Smooth muscle cell (in vitro differentiated cells): Measurements from ENCODE around the gene GDF9. TPM values are rescaled to one million over a fixed set of nuclear protein-coding genes. Genes with fewer than 3 reads are reported as not detected.

Source experiments
- DNase-seq: peaks from one replicate; lab custom pipeline; 2025; ENCODE audit not compliant: unreplicated experiment; lab: John Stamatoyannopoulos, UW
- H2AFZ ChIP-seq: fragments of 200-600 bp; sonication (generic); 2 replicates; pipeline ENCODE4 v1.6.0; 2016; ENCODE audit warnings: antibody characterized with exemption, low read depth, mild to moderate bottlenecking
- H3F3A ChIP-seq: fragments of 200-600 bp; sonication (generic); 2 replicates; pipeline ENCODE4 v1.6.0; 2017; ENCODE audit warnings: antibody characterized with exemption, low read depth
- H3K27ac ChIP-seq: fragments of 200-600 bp; sonication (generic); 2 replicates; pipeline ENCODE4 v1.5.1; 2016; ENCODE audit warnings: low read depth, mild to moderate bottlenecking
- H3K27me3 ChIP-seq: fragments of 200-600 bp; sonication (generic); 2 replicates; pipeline ENCODE4 v1.6.1; 2016; ENCODE audit warnings: low read depth, mild to moderate bottlenecking
- H3K36me3 ChIP-seq: fragments of 200-600 bp; sonication (generic); 2 replicates; pipeline ENCODE4 v1.5.1; 2016; ENCODE audit warnings: low read depth
- H3K4me1 ChIP-seq: fragments of 200-600 bp; sonication (generic); 2 replicates; pipeline ENCODE4 v1.5.1; 2016; ENCODE audit warnings: low read depth
- H3K4me2 ChIP-seq: fragments of 200-600 bp; sonication (generic); 2 replicates; pipeline ENCODE4 v1.6.0; 2016; ENCODE audit warnings: mild to moderate bottlenecking
- H3K4me3 ChIP-seq: fragments of 200-600 bp; sonication (generic); 2 replicates; pipeline ENCODE4 v1.5.1; 2016; ENCODE audit warnings: mild to moderate bottlenecking
- H3K79me2 ChIP-seq: fragments of 200-600 bp; sonication (generic); 2 replicates; pipeline ENCODE4 v1.6.0; 2016; ENCODE audit warnings: low read depth, mild to moderate bottlenecking
- H3K9ac ChIP-seq: fragments of 200-600 bp; sonication (generic); 2 replicates; pipeline ENCODE4 v1.6.0; 2016; ENCODE audit warnings: low read depth
- H3K9me3 ChIP-seq: fragments of 200-600 bp; sonication (generic); replicated peaks from 2 replicates; pipeline ENCODE4 v1.5.1; 2016; ENCODE audit warnings: low read depth
- H4K20me1 ChIP-seq: fragments of 200-600 bp; sonication (generic); 2 replicates; pipeline ENCODE4 v1.6.0; 2016; ENCODE audit warnings: low read depth
- WGBS: methylation state at CpG from one replicate; pipeline ENCODE4 v1.1.7; 2016; ENCODE audit warnings: low lambda C conversion rate; 5-methylcytosine and 5-hydroxymethylcytosine counted together
- polyA plus RNA-seq: library from polyadenylated mRNA; unstranded; fragments of >200 nt; fragmentation: Nextera tagmentation; extraction: Ambion mirVana; gene quantifications from 2 replicates; pipeline ENCODE4 v1.2.1, GENCODE V29; 2016
- total RNA-seq: library from RNA; depleted of rRNA; stranded (reverse); fragments of >200 nt; gene quantifications from 2 replicates; pipeline ENCODE4 v1.2.3, GENCODE V29; 2014
- TF ChIP-seq, protein P1 (sequence below): fragments of 200-600 bp; sonication (generic); IDR thresholded peaks from 2 replicates; pipeline ENCODE4 v1.5.1; 2017; ENCODE audit warnings: borderline replicate concordance, mild to moderate bottlenecking, antibody characterized with exemption; ENCODE audit not compliant: insufficient read depth, poor library complexity, severe bottlenecking

Gene GDF9, protein sequence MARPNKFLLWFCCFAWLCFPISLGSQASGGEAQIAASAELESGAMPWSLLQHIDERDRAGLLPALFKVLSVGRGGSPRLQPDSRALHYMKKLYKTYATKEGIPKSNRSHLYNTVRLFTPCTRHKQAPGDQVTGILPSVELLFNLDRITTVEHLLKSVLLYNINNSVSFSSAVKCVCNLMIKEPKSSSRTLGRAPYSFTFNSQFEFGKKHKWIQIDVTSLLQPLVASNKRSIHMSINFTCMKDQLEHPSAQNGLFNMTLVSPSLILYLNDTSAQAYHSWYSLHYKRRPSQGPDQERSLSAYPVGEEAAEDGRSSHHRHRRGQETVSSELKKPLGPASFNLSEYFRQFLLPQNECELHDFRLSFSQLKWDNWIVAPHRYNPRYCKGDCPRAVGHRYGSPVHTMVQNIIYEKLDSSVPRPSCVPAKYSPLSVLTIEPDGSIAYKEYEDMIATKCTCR
- total RNA-seq (1.9 and 2.3 TPM in 2 replicates), polyA plus RNA-seq (0.46 and 0.66 TPM in 2 replicates)

GRCh38 chr5:132866342-132867045 is at the start of gene GDF9, which contains the start of gene UQCRQ:
Gene GDF9, minus strand, starts transcription at chr5:132866469. Its CDS starts 1,936 bp downstream, at chr5:132864533.
Gene UQCRQ, plus strand, starts transcription at chr5:132866642. Its CDS starts 240 bp downstream, at chr5:132866882.
- TF ChIP-seq, protein P1, sequence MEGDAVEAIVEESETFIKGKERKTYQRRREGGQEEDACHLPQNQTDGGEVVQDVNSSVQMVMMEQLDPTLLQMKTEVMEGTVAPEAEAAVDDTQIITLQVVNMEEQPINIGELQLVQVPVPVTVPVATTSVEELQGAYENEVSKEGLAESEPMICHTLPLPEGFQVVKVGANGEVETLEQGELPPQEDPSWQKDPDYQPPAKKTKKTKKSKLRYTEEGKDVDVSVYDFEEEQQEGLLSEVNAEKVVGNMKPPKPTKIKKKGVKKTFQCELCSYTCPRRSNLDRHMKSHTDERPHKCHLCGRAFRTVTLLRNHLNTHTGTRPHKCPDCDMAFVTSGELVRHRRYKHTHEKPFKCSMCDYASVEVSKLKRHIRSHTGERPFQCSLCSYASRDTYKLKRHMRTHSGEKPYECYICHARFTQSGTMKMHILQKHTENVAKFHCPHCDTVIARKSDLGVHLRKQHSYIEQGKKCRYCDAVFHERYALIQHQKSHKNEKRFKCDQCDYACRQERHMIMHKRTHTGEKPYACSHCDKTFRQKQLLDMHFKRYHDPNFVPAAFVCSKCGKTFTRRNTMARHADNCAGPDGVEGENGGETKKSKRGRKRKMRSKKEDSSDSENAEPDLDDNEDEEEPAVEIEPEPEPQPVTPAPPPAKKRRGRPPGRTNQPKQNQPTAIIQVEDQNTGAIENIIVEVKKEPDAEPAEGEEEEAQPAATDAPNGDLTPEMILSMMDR = no peak
- peak; percentile 76 for DNase-seq
- H3K27me3 ChIP-seq = no peaks in the 10 kb centered on the region
- 1% methylated on average over 52 of the region's 55 CpGs for WGBS
- peak within 1 kb of the TSS; percentile 94 for H3K9ac ChIP-seq
- H4K20me1 ChIP-seq = peaks cover 5% of the 10 kb centered on the region
- peaks cover 22% of the 10 kb centered on the region for H3F3A ChIP-seq
- peaks cover 12% of the 10 kb centered on the region for H3K4me1 ChIP-seq
- H3K4me3 ChIP-seq = peak within 1 kb of the TSS; percentile 70
- no peaks in the 10 kb centered on the region for H3K9me3 ChIP-seq
- peak within 1 kb of the TSS; percentile 49 for H2AFZ ChIP-seq
- H3K36me3 ChIP-seq = no peaks in the 10 kb centered on the region
- peak within 1 kb of the TSS; percentile 89 for H3K27ac ChIP-seq
- H3K79me2 ChIP-seq = peaks cover 9% of the 10 kb centered on the region
- peak within 1 kb of the TSS; percentile 87 for H3K4me2 ChIP-seq

- peaks cover 13% of the 10 kb centered on the region for H3K36me3 ChIP-seq
- H3K27me3 ChIP-seq = no peaks in the 10 kb centered on the region
- no peak overlapping the region for H3K9ac ChIP-seq
- H3K79me2 ChIP-seq = peaks cover 95% of the 10 kb centered on the region
- H3F3A ChIP-seq = peaks cover 11% of the 10 kb centered on the region
- H3K4me2 ChIP-seq = no peak overlapping the region
- H3K27ac ChIP-seq = peak overlapping the region; percentile 35
- H4K20me1 ChIP-seq = peaks cover 100% of the 10 kb centered on the region
- DNase-seq = no peak
- no peaks in the 10 kb centered on the region for H3K4me1 ChIP-seq
- no peak overlapping the region for H3K4me3 ChIP-seq
- H3K9me3 ChIP-seq = no peaks in the 10 kb centered on the region
- no peak overlapping the region for H2AFZ ChIP-seq
- TF ChIP-seq, protein P1 = no peak
- WGBS = 91% methylated on average over 5 of the region's 5 CpGs
Observed at GRCh38 chr5:132915681-132916080, 49.4 kb upstream of the GDF9 start.

DNA sequence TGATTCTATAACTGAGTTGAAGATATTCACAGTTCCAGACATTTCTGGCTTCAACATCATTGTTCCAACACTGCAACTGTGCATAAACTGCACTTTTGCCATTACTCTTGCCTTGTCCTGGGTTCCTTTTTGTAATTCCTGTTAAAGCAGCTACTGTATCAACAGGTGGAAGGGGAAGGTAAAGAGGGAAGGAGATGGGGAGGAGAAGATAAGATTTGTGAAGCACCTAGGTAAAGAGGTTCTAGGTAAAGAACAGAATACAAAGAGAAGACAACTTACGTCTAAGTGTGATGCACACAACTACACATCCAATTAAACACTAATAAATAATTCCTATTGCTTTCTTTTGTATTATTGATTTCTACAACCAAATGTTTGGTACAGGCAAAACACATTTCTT is 43.4 kb upstream of the GDF9 start:
- no peak overlapping the region for H2AFZ ChIP-seq
- TF ChIP-seq, protein P1 = no peak

More for the DNA sequence above, 43.4 kb upstream of the GDF9 start:
- Histone ChIP-seq H4K20me1 (peaks cover 98% of the 10 kb centered on the region), H3K27ac (no peak overlapping the region), H3K4me3 (no peak overlapping the region), H3K27me3 (no peaks in the 10 kb centered on the region), H3K36me3 (peaks cover 9% of the 10 kb centered on the region), H3F3A (peaks cover 16% of the 10 kb centered on the region), H3K4me2 (no peak overlapping the region), H3K4me1 (no peaks in the 10 kb centered on the region), H3K79me2 (peaks cover 90% of the 10 kb centered on the region), H3K9me3 (no peaks in the 10 kb centered on the region), H3K9ac (no peak overlapping the region)
- no peak for DNase-seq
- WGBS = 100% methylated on average over 1 of the region's 1 CpG
